DND-41 (cell line): Measurements from ENCODE around the gene SPARC.

Experiments used
- ATAC-seq: fragments of 200-7000 bp; cut with Tn5 transposase; 3 replicates; pipeline ENCODE4 v1.9.1; 2021; ENCODE audit warnings: low read depth; ENCODE audit not compliant: insufficient read depth
- DNase-seq: peaks from one replicate; pipeline ENCODE4 v3.0.0-alpha.2; 2020
- H2AFZ ChIP-seq: 2 replicates; pipeline ENCODE4 v1.6.0; 2012; ENCODE audit warnings: low read depth, low read length
- H3K27ac ChIP-seq: 2 replicates; pipeline ENCODE4 v1.5.1; 2012; ENCODE audit warnings: low read length, inconsistent platforms
- H3K27me3 ChIP-seq: fragments of 200-600 bp; sonication (generic); 2 replicates; pipeline ENCODE4 v1.6.0; 2012; ENCODE audit warnings: low read length, mild to moderate bottlenecking, inconsistent platforms; ENCODE audit not compliant: insufficient read depth, poor library complexity
- H3K36me3 ChIP-seq: 2 replicates; pipeline ENCODE4 v1.5.1; 2012; ENCODE audit warnings: low read length, inconsistent platforms; ENCODE audit not compliant: insufficient read depth
- H3K4me1 ChIP-seq: 2 replicates; pipeline ENCODE4 v1.5.1; 2012; ENCODE audit warnings: mild to moderate bottlenecking, low read length; ENCODE audit not compliant: insufficient read depth
- H3K4me2 ChIP-seq: 2 replicates; pipeline ENCODE4 v1.6.0; 2012; ENCODE audit warnings: mild to moderate bottlenecking, moderate library complexity, low read length, inconsistent platforms; ENCODE audit not compliant: insufficient read depth
- H3K4me3 ChIP-seq, 2 experiments: fragments of 200-600 bp in 1 of 2; shearing (Covaris generic) in 1 of 2; 2 replicates each; pipeline ENCODE4 v1.5.1; 2012 to 2016; ENCODE audit warnings: inconsistent platforms in 2 of 2, low read length in 2 of 2, mild to moderate bottlenecking in 2 of 2, low read depth in 1 of 2, moderate library complexity in 1 of 2
- H3K79me2 ChIP-seq: 2 replicates; pipeline ENCODE4 v1.6.0; 2012; ENCODE audit warnings: low read length, inconsistent platforms; ENCODE audit not compliant: insufficient read depth
- H3K9ac ChIP-seq: 2 replicates; pipeline ENCODE4 v1.6.0; 2012; ENCODE audit warnings: low read depth, mild to moderate bottlenecking, inconsistent platforms, low read length, moderate library complexity
- H3K9me3 ChIP-seq: 2 replicates; pipeline ENCODE4 v1.5.1; 2012; ENCODE audit warnings: low read length, moderate library complexity, mild to moderate bottlenecking, inconsistent platforms; ENCODE audit not compliant: insufficient read depth, severe bottlenecking
- H4K20me1 ChIP-seq: 2 replicates; pipeline ENCODE4 v1.6.0; 2012; ENCODE audit warnings: low read length; ENCODE audit not compliant: insufficient read depth
- CTCF ChIP-seq: IDR thresholded peaks from 2 replicates; pipeline ENCODE4 v1.5.1; 2012; ENCODE audit warnings: borderline replicate concordance, low read length, moderate library complexity, mild to moderate bottlenecking; ENCODE audit not compliant: poor library complexity, severe bottlenecking; ENCODE audit errors: extremely low read depth
- EZH2 ChIP-seq: IDR thresholded peaks from 3 replicates; pipeline ENCODE4 v1.6.1; 2012; ENCODE audit warnings: borderline replicate concordance, low read depth, mild to moderate bottlenecking, moderate library complexity, low read length, inconsistent platforms; ENCODE audit not compliant: severe bottlenecking

The SPARC gene

GRCh38 chr5:151611127-151611775 is 75.5 kb downstream of the SPARC start:
- Histone ChIP-seq H3K27ac (no peak overlapping the region), H3K9me3 (no peaks in the 10 kb centered on the region), H4K20me1 (no peaks in the 10 kb centered on the region; the same call in 1 of the 2 replicates), H3K4me2 (no peak overlapping the region), H3K4me3 (no peak overlapping the region), H3K36me3 (no peaks in the 10 kb centered on the region), H3K4me1 (no peaks in the 10 kb centered on the region), H2AFZ (no peak overlapping the region), H3K9ac (no peak overlapping the region), H3K79me2 (no peaks in the 10 kb centered on the region), H3K27me3 (peaks cover 4% of the 10 kb centered on the region)
- DNase-seq (no peak), ATAC-seq (no peak)
- TF ChIP-seq CTCF, result no peak
- TF ChIP-seq EZH2, result no peak
